Gastroesophageal sphincter (tissue), 4 donors: ENCODE measurements around the gene SYNM. TPM values are rescaled to one million over a fixed set of nuclear protein-coding genes. Genes with fewer than 3 reads are reported as not detected.
A peak's percentile ranks its signal among the peaks of the same experiment; 100 is the strongest.
"Not testable (repeated sequence)": the region's sequence is repeated elsewhere in the genome, so short reads cannot be mapped to it uniquely, and the experiment has no call there.

Experiments
- ATAC-seq: fragments of 150-250 bp; one replicate; pipeline ENCODE4 v1.9.1; 2016; ENCODE audit warnings: mild to moderate bottlenecking, moderate library complexity
- H3K27ac ChIP-seq, 4 donors: fragments of 200-600 bp; sonication (generic) in 3 of 4; 1 replicate in 3 of 4; 2 replicates in 1 of 4; pipeline ENCODE4 v1.5.1; 2016 to 2019
- H3K27me3 ChIP-seq: fragments of 200-600 bp; sonication (generic); one replicate; pipeline ENCODE4 v1.5.1; 2019
- H3K36me3 ChIP-seq, 2 donors: fragments of 200-600 bp; sonication (generic); one replicate each; pipeline ENCODE4 v1.5.1; 2019; ENCODE audit warnings: control low read depth in 1 of 2
- H3K4me1 ChIP-seq, 3 donors: fragments of 200-600 bp; sonication (generic); 1 replicate in 2 of 3; 2 replicates in 1 of 3; pipeline ENCODE4 v1.5.1; 2016 to 2019; ENCODE audit warnings: control low read depth in 2 of 3
- H3K4me3 ChIP-seq, 2 donors: fragments of 200-600 bp; sonication (generic); one replicate each; pipeline ENCODE4 v1.5.1; 2019; ENCODE audit warnings: mild to moderate bottlenecking in 1 of 2, moderate library complexity in 1 of 2
- H3K9me3 ChIP-seq, 3 donors: fragments of 200-600 bp; sonication (generic); one replicate each; pipeline ENCODE4 v1.5.1; 2017 to 2019; ENCODE audit warnings: control low read depth in 2 of 3
- EP300 ChIP-seq: sonication (generic); formaldehyde crosslinking; IDR thresholded peaks from one replicate; pipeline ENCODE4 v1.6.1; 2017; ENCODE audit warnings: antibody characterized with exemption, mild to moderate bottlenecking
- POLR2A ChIP-seq, 2 donors: fragments of 450-650 bp; IDR thresholded peaks; one replicate each; pipeline ENCODE4 v1.6.1; 2017; ENCODE audit warnings: antibody characterized with exemption in 2 of 2, mild to moderate bottlenecking in 2 of 2, moderate library complexity in 1 of 2
- POLR2AphosphoS5 ChIP-seq: sonication (generic); formaldehyde crosslinking; IDR thresholded peaks from one replicate; pipeline ENCODE4 v1.6.1; 2017; ENCODE audit warnings: antibody characterized with exemption
- WGBS, 2 donors: methylation state at CpG; one replicate each; pipeline ENCODE4 v1.1.5; 2018; ENCODE audit warnings: low coverage in 1 of 2; 5-methylcytosine and 5-hydroxymethylcytosine counted together
- total RNA-seq, 4 donors: library from RNA; depleted of rRNA; stranded (reverse); fragments of >200 nt; gene quantifications; one replicate each; pipeline ENCODE4 v1.1.0, GENCODE V29; 2016
- TF ChIP-seq, protein P1 (sequence below), 4 experiments: fragments of 200-600 bp in 2 of 4; fragments of 450-650 bp in 2 of 4; sonication (generic) in 1 of 4; IDR thresholded peaks; one replicate each; pipeline ENCODE4 v1.5.1; 2017 to 2019; ENCODE audit warnings: antibody characterized with exemption in 4 of 4, mild to moderate bottlenecking in 2 of 4, moderate library complexity in 2 of 4

Gene SYNM
- total RNA-seq, 4 donors from 2014 or later, result 1,155 to 2,820 (median 1,765) TPM

DNA sequence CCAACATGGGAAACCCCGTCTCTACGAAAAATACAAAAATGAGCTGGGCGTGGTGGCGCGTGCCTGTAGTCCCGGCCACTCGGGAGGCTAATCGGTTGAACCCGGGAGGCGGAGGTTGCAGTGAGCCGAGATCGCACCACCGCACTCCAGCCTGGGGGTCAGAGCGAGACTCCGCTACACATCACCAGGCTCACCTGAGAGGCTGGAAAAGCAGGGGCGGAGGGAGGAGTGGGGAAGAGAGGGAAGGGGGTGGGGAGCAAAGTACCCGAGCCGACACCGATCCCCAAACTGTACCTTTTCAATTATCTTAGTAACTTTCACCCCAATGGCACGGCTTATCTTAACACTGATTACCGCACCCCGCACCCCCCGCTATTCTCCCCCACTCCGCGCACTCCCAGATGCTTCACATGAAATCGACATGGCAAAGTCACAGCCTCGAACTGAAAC, 46.4 kb upstream of the SYNM start:
- Histone ChIP-seq H3K4me1 (peaks cover 0 to 24% (median 3%) of the 10 kb centered on the region in 3 donors), H3K27ac (peak overlapping the region; percentile 51 to 98 (median 96)), H3K36me3 (no peaks in the 10 kb centered on the region), H3K9me3 (no peaks in the 10 kb centered on the region), H3K4me3 (peak overlapping the region; percentile 17 to 74), H3K27me3 (no peaks in the 10 kb centered on the region)
- TF ChIP-seq POLR2AphosphoS5, result no peak
- no peak for TF ChIP-seq POLR2A (IDR thresholded peaks at IDR 0.05)
- no peak for TF ChIP-seq EP300
- TF ChIP-seq, protein P1, sequence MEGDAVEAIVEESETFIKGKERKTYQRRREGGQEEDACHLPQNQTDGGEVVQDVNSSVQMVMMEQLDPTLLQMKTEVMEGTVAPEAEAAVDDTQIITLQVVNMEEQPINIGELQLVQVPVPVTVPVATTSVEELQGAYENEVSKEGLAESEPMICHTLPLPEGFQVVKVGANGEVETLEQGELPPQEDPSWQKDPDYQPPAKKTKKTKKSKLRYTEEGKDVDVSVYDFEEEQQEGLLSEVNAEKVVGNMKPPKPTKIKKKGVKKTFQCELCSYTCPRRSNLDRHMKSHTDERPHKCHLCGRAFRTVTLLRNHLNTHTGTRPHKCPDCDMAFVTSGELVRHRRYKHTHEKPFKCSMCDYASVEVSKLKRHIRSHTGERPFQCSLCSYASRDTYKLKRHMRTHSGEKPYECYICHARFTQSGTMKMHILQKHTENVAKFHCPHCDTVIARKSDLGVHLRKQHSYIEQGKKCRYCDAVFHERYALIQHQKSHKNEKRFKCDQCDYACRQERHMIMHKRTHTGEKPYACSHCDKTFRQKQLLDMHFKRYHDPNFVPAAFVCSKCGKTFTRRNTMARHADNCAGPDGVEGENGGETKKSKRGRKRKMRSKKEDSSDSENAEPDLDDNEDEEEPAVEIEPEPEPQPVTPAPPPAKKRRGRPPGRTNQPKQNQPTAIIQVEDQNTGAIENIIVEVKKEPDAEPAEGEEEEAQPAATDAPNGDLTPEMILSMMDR (IDR thresholded peaks at IDR 0.05), result no peak
- WGBS, 2 donors, result 38 to 39% methylated on average over 22 to 26 of the region's 27 CpGs
- ATAC-seq, result peak; percentile 32

DNA sequence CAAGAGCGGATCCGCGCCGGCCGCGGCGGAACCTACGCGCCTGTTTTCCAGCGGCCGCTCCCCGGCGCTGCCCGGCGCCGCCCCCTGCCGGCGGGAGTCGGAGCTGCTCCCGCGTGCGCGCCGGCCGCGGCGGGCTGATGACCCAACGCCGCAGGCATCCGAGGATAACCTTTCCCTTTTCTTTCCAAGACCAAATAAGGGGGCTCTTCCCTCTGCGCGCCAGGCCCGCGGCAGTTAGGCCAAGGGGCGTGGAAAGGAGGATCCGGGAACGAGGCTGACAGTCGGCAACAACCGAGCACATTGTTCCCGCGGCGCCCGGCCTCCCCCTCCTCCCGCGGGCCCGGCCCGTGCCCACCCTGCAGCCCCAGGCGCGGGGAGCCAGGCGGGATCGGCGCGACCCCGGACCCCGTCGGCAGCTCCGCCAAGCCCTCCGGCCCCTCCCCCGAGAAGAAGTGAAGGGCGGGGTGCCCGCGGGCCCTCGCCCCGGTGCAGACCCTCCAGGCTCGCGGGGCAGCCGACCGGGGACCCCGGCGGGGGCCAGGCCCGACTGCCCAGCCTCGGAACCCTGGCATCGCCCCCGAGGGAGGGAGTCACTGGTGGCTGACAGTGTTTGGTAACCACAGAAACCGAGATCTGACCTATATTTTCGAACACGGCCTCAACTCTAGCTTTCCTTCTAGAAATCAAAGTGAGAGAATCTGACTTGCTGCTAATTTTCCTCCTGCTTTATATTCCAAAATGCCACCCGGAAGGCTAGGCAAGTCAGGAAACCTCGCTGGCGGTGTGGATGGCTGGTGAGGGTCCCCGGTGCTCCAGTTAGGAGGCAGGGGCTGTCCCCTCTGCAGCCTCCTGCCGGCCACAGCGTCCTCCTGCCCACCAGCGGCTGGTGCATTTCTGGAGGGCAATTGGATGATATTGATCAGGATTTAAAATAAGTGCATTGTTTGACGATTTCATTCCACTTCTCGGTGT, 45.6 kb upstream of the SYNM start:
- WGBS, 2 donors, result 13 to 33% methylated on average over 5 to 14 of the region's 86 CpGs
- Histone ChIP-seq H3K36me3 (no peaks in the 10 kb centered on the region), H3K9me3 (no peaks in the 10 kb centered on the region), H3K4me3 (peak overlapping the region; percentile 59 to 74), H3K27me3 (no peaks in the 10 kb centered on the region), H3K4me1 (peaks cover 0 to 24% (median 3%) of the 10 kb centered on the region in 3 donors), H3K27ac (peak overlapping the region; percentile 94 to 98 (median 96))
- ATAC-seq, result peak; percentile 97
- TF ChIP-seq POLR2AphosphoS5 (peak; percentile 85), EP300 (no peak), POLR2A (IDR thresholded peaks at IDR 0.05) (peak; percentile 32 to 52)
- TF ChIP-seq, protein P1 (IDR thresholded peaks at IDR 0.05), result peak in 3 of 4 experiments; percentile 87 to 99 (median 93)

DNA sequence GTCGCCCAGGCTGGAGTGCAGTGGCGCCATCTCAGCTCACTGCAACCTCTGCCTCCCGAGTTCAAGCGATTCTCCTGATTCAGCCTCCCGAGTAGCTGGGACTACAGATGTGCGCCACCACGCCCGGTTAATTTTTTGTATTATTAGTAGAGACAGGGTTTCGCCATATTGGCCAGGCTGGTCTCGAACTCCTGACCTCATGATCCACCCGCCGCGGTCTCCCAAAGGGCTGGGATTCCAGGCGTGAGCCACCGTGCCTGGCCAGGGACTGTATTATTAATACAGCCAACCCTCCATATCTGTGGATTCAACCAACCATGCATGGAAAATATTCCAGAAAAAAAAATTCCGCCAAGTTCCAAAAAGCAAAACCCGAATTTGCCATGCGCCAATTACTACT, 44.7 kb upstream of the SYNM start:
- H3K9me3 ChIP-seq, H3K27me3 ChIP-seq, ATAC-seq, H3K36me3 ChIP-seq, H3K4me3 ChIP-seq: not testable (repeated sequence)
- 96% methylated on average over 4 to 15 of the region's 18 CpGs for WGBS, 2 donors
- Histone ChIP-seq H3K4me1 (peaks cover 0 to 24% (median 3%) of the 10 kb centered on the region in 3 donors), H3K27ac (peak overlapping the region in 3 of 4 donors; percentile 94 to 98 (median 97))

DNA sequence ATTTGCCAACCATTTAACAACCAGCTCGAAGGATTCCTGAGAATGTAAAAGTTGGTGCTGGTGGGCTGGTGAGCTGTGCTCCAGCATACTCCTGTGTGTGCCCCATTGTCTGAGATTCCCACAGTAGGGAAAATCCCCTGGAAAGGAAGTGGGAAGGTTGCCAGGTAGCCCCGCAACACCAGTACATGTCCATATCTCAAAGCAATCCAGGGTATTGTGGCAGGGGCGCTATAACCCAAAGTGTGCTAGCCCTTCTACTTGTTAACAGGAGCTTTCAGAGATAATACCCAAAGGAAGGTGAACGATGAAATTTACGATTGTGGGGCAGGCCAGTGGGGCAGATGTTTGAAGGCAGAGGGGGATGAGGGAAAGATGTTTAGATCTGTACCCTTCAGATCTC, 42.7 kb upstream of the SYNM start:
- WGBS, 2 donors, result 92 to 94% methylated on average over 4 to 5 of the region's 5 CpGs
- Histone ChIP-seq H3K4me3 (no peak overlapping the region), H3K36me3 (no peaks in the 10 kb centered on the region), H3K4me1 (peaks cover 0 to 24% (median 3%) of the 10 kb centered on the region in 3 donors), H3K9me3 (no peaks in the 10 kb centered on the region), H3K27ac (no peak overlapping the region), H3K27me3 (no peaks in the 10 kb centered on the region)
- no peak for TF ChIP-seq POLR2A (IDR thresholded peaks at IDR 0.05)
- no peak for TF ChIP-seq EP300
- TF ChIP-seq, protein P1 (IDR thresholded peaks at IDR 0.05), result no peak
- no peak for TF ChIP-seq POLR2AphosphoS5
- no peak for ATAC-seq

DNA sequence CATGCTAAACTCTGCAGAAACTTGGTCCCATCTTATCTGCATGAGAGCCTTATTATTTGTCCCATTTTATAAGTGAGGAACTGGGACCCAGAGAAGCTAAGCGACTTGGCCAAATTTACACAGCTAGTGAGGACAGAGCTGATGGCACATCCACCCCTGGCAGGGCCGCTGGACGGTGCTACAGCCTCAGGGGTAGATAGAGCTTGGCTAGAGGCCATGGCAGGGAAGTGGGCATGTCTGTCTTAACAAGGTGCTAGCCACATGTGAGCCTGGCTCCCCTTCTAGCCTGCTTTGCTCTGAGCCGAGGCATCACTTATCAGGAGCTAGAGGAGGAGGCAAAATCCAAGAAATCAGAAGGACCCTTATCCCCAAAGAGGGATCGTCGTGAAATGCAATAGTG, 36.7 kb upstream of the SYNM start:
- Histone ChIP-seq H3K27ac (no peak overlapping the region), H3K4me1 (no peaks in the 10 kb centered on the region), H3K4me3 (no peak overlapping the region), H3K27me3 (no peaks in the 10 kb centered on the region), H3K9me3 (no peaks in the 10 kb centered on the region), H3K36me3 (no peaks in the 10 kb centered on the region)
- ATAC-seq, result no peak
- TF ChIP-seq POLR2AphosphoS5 (no peak), POLR2A (IDR thresholded peaks at IDR 0.05) (no peak), EP300 (no peak)
- TF ChIP-seq, protein P1 (IDR thresholded peaks at IDR 0.05), result no peak
- WGBS, 2 donors, result 86 to 97% methylated on average over 3 to 5 of the region's 6 CpGs
